GM18526 (cell line): ENCODE measurements around the gene SH2D7.

Experiments
- POLR2A ChIP-seq: IDR thresholded peaks from 3 replicates; pipeline ENCODE4 v1.6.1; 2011; ENCODE audit not compliant: insufficient read length; ENCODE audit errors: extremely low read depth

Gene SH2D7

DNA sequence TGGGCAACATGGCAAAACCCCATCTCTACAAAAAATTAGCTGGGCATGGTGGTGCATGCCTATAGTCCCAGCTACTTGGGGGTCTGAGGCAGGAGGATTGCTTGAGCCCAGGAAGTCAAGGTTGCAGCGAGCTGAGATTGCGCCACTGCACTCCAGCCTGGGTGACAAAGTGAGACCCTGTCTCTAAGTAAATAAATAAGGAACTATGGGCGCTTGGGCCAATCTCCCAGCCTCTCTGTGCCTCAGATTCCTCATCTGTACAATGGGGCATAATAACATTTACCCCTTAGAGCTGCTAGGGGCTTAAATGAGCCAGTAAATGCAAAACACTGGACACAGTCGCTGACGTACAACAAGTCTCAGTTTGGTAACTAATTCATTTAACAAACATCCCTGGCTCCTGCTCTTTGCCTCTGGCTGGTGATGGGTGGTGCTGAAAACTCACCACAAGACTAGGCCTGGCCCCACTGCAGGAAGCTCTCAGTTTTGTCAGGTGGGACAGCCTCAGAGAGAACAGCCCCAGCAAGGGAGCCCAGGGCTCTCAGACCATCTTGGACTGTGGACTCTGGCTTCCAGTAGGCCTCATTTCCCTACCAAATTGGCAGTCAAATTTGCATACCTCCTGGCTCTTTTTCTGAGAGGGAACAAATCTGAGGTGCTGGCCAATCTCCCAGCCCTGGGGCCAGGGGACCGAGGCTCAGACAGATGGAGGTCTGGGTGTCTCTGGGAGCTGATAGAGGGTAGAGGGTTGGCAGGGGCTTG, 8.5 kb upstream of the SH2D7 start:
- no peak for TF ChIP-seq POLR2A

DNA sequence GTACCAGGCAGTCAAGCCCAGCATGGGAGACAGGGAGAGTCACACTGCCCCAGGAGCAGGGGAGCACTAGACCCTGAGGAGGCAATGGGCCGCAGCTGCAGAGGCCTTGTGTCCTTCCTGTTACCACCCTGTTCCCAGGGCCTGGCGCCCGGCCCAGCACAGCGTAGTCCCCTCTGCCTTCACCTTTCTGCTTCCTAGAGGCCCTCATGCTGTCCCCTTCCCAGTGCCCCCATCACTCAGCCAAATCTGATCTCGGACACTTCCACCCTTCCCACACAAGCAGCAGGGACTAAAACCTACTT, 8.0 kb upstream of the SH2D7 start:
- TF ChIP-seq POLR2A: no peak

DNA sequence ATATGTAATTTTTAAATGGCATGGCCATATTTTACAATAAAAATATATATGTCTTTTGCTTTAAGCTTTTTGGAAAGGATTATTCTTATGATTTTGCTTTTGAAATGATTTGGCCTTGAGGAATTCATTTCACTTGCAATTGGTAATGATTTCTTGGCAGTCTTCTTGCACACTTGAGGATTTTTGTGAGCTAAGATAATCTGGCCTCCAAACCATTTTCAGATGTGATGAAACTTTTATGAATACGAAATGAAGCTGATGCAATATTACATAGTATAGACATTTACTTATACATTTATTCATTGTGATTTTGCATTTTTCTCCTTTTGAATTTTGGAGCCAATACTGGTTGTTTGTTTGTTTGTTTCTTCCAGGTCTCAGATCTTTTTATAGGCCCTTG, 6.4 kb upstream of the SH2D7 start:
- no peak for TF ChIP-seq POLR2A

DNA sequence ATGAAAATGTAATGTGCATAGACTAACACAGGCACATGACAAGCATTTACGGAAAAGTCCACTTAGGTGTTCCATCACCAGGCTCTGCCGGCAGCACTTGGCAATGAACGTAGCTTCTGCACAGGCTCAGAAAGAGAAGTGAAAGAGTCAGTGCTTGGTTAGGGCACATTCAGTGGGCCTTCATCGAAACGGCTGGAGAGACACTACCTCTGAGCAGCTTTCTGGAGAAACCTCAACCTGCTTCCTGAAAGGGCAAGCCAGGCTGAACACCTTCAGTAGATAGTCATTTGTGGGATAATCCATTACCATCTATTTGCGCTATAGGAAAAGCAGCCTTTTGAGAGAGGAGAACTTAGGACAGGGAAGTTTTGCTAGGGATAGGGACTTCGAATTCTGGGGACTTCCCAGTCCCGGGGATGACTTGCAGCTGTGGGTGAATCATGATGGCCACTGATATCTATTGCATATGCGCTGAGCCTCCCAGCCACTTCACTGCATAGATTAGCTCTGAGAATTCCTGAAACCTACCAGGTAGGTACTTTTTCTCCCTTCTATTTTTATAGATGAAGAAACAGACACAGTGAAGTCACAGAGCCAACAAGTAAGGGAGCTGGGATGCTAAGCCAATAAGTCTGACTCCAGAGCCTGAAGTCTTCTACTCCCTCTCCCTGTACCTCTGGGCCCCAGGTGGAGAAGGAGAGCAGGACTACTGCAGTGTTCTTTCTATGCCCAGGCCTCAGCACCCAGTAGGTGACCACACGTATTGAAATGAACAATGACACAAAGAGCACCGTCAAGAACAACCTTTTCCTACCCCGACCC, 4.2 kb upstream of the SH2D7 start:
- TF ChIP-seq POLR2A: no peak

DNA sequence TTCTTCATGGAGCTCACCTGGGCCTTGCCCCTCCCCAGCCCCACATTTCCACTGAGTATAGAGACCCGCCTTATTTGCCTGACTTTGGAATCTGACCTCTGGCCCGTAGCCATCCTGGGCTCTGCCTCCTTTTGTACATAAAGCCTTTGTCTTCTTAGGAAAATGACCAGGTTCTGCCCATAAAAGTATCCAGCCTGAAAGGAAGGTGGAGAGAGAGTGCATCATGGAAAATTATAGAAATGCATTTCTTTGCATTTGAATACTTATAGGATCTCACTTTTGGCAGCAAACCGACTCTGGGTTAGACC, 3.6 kb upstream of the SH2D7 start:
- TF ChIP-seq POLR2A: no peak

DNA sequence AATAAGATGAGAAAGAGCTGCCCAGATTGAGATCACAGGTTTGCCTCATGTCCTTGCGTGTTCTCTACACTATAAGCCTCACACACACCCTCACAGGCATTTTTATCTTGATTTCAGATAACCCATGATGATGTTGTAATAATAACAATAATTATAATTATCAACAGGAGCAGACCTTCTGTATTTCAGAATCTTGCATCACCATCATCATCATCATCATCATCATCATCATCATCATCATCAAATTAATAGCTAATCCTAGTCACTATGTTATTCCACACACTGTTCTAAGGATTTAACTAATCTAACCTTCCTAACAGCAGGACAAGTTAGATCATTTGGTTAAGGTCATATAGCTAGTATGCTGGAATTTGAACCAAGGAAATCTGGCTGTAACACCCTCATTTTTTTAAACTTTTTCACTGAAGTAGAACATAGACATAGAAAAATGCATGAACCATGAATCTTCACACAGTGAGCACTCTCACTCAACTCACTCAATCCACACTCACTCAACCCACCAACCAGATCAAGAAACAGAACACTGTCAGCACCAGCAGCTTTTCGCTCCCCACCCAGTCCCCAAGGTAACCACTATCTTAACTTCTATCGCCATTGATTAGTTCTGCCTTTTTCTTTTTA, 1.8 kb upstream of the SH2D7 start:
- TF ChIP-seq POLR2A: no peak

DNA sequence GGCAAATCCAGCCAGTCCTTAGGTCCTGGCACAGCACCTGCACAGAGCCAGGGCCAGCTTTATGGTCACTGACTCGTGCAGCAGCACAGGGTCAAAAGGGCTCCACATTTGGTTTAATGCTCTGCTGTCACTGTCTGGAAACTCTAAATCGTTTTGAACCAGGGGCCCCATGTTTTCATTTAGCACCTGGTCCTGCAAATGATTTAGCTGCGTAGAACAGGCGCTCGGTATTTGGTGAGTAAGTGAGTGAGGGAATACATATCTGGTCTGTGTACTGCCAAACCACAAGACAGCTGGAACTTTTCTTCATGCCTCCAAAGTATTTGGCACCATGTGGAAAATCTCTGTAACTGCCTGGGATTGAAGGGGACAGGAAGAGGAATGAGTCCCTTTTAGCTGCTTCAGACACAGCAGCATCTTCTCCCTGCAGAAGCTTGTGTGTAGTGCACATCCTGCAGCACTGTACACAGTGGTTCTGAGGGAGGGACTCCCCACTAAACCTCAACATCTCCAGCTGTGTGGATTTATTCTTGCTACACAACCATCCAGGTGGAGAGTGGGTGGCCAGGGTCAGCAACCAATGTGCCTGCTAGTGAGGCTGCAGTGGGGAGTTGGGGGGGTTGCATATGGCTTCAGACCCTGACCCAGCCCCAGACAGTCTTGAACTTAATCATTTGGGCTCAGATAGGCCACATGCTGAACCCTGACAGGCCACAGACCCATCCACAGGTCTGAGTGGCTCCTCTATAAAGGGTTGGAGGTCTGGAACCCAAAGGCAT, 1.1 kb downstream of the SH2D7 start:
- no peak for TF ChIP-seq POLR2A

DNA sequence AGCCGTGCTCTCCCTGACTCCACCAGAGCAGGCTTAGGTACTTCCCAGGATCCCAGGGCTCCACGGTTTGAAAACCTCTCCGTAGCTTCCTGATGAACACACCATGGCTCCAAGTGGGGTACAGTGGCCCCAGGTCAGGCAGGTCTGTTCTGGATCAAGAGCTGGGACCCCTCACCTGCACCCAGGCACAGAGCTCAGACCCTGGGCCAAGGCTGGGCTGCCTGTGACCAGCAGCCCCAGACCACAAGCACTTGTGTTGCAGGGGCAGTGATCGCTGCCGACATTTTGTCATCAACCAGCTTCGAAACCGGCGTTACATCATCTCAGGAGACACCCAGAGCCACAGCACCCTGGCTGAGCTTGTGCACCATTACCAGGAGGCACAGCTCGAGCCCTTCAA, 5.3 kb downstream of the SH2D7 start:
- no peak for TF ChIP-seq POLR2A

DNA sequence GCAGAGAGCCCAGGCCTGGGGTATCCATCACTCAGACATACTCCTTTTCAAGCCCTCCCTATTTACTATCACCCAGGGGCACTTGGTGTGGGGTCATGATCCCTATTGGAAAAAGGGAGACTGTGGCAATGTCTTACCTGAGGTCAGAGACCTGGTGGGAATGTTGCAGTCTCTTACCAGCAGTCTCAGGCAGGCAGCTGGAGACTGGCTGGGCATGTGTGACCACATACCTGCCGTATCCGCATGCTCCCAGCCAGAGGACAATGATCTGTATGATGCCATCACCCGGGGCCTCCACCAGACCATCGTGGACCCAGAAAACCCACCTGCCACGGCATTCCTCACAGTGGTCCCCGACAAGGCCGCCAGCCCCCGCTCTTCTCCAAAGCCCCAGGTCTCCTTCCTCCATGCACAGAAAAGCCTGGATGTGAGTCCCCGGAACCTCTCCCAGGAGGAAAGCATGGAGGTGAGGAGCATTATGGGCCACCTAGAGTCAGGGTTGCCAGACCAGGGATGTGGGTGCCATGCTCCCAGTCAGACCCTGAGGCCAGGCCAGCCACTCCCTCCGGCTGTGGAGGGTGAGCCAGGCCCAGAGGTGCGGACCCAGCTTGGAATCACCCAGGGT, 5.9 kb downstream of the SH2D7 start:
- TF ChIP-seq POLR2A: no peak

DNA sequence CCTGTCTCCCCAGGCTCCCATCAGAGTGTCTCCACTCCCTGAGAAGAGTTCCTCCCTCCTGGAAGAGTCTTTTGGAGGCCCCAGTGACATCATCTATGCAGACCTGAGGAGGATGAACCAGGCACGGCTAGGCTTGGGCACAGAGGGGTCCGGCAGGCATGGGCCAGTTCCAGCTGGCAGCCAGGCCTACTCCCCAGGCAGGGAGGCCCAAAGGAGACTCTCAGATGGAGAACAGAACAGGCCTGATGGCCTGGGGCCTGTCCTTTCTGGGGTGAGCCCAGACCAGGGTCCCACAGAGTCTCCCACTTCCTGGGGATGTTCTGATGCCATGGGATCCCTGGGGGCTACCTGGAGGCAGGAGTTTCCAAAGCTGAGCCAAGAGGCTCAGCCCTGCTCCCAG, 8.5 kb downstream of the SH2D7 start:
- TF ChIP-seq POLR2A: no peak

DNA sequence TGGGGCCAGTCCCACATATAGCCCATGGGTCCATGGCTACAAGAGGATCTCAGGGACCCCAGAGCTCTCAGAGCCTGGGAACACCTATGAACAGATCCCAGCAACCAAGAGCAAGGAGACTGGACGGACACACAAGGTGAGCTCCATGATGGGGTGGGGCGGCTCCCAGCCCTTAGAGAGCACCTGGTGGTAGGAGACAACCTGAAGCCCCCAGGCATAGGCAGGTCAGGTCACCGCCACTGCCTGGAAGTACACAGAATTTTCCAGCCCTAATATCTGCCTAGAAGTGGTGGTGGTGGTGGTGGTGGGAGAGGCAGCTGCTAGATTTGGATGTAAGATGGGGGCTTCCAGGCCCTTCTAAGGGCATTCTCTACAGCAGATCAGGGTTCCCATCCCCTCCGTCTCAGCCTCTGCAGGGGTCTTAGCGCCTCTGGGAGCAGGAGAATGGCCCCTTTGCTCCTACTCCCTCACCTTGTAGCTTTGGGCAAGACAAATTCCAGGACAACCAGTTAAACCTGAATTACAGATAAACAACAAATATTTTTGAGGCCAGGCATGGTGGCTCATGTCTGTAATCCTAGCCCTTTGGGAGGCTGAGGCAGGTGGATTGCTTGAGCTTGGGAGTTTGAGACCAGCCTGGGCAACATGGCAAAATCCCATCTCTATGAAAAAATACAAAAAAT, 9.2 kb downstream of the SH2D7 start:
- no peak for TF ChIP-seq POLR2A

DNA sequence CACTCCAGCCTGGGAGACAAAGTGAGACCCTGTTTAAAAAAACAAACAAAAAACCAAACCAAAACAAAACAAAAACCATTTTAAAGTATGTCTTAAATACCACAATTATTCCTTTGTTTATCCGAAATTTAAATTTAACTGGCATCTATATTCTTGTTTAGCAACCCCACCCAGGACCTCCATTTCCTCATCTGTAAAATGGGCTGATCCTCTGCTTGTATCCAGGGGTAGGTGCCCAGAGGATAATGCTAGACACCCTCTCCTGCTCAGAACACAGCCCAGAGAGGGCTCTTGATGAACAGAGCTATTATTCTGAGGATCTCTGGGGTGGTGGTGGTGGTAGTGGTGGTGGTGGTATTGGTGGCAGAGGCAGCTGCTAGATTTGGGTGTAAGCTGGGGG, 9.8 kb downstream of the SH2D7 start:
- TF ChIP-seq POLR2A: no peak

DNA sequence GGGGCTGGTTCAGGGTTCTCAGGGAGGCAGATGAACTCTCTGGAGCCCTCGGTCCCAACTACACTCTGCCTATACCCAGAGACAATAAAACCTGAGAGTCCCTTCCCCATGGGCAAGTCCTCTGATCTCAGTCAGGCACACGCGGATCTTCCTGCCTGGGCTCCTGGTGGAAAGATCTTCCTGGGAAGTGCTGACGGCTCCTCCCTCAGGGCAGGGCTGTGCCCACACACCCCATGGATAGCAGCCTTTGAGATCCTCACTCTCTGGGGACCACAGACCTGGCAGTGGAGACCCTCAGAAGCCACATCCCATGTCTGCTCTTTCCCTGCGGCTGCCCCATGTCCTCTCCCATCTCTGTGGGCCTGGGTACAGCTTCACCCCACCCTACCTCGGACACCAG, 10.4 kb downstream of the SH2D7 start:
- TF ChIP-seq POLR2A: no peak

DNA sequence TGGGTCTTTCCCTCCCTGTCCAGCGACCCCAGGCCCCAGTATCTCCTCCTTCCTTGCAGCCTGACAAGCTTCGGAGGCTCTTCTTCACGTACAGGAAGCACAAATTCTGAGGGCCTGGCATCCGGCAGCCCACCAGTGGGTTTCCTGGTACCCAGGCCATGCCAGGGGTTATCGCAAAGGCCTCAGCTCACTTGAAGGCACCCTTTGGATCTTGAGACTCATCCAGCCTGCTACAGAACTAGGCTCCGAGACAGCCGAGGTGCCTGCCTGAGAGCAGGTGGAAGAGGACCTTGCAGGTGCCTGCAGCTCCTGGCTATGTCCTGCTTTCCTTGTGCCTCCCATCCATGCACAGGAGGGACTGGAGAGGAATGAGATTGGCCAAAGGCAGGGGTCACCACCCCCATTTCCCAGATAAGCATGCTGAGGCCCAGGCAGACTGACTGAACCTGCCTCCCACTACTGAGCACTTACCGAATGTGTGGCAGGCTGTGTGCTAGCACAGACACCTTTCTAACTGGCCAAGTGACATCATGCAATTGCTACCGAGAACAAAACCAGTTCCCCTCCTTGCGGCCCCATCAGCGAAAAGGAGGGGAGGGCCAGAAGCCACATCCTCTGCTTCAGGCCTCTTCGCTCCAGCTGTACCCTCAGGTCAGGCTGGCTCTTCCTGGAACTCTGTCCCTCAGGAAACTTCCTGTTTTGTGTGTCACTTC, 11.2 kb downstream of the SH2D7 start:
- no peak for TF ChIP-seq POLR2A

DNA sequence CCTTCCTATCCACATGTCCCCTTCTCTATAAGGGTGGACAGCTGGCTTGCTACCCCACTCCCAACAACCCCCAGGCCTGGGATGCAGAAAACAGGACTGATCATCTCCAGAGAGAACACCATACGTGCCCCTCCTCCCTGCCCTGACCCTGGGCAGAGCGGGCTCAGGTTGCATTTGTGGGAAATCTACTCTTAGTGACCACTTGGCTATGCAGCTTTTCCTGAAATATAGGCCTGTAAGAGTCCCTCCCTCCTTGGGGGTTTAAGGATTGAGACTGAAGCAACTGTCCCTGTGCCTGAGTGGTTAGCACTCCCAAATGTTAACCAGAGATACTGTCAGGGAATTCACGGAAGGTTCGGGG, 11.7 kb downstream of the SH2D7 start:
- TF ChIP-seq POLR2A: no peak
